Sigmoid colon (tissue), 7 donors: Measurements from ENCODE around the gene MAU2. TPM values are rescaled to one million over a fixed set of nuclear protein-coding genes. Genes with fewer than 3 reads are reported as not detected.

Source experiments
- DNase-seq: peaks from one replicate; pipeline ENCODE4 v3.0.0-alpha.2; 2019
- H3K27ac ChIP-seq, 4 donors: fragments of 200-600 bp; sonication (generic); one replicate each; pipeline ENCODE4 v1.5.1; 2016 to 2019; ENCODE audit warnings: mild to moderate bottlenecking in 1 of 4
- H3K27me3 ChIP-seq, 3 donors: fragments of 200-600 bp; sonication (generic); one replicate each; pipeline ENCODE4 v1.5.1; 2019; ENCODE audit warnings: mild to moderate bottlenecking in 1 of 3
- H3K36me3 ChIP-seq, 4 donors: fragments of 200-600 bp; sonication (generic); one replicate each; pipeline ENCODE4 v1.5.1; 2016 to 2019
- H3K4me1 ChIP-seq, 4 donors: fragments of 200-600 bp; sonication (generic); one replicate each; pipeline ENCODE4 v1.5.1; 2017 to 2019
- H3K4me3 ChIP-seq, 4 donors: fragments of 200-600 bp; sonication (generic); one replicate each; pipeline ENCODE4 v1.5.1; 2017 to 2019; ENCODE audit warnings: mild to moderate bottlenecking in 2 of 4, moderate library complexity in 1 of 4
- H3K9me3 ChIP-seq, 4 donors: fragments of 200-600 bp in 3 of 4; sonication (generic) in 3 of 4; one replicate each; pipeline versions ENCODE4 v1.5.1 to v1.6.1; 2013 to 2019
- EP300 ChIP-seq, 4 donors: sonication (generic); formaldehyde crosslinking; IDR thresholded peaks; one replicate each; pipeline ENCODE4 v1.6.1; 2017; ENCODE audit warnings: antibody characterized with exemption in 4 of 4
- POLR2A ChIP-seq, 2 donors: fragments of 450-650 bp; IDR thresholded peaks; one replicate each; pipeline ENCODE4 v1.6.1; 2016; ENCODE audit warnings: antibody characterized with exemption in 2 of 2, mild to moderate bottlenecking in 2 of 2, moderate library complexity in 2 of 2
- POLR2AphosphoS5 ChIP-seq, 4 donors: sonication (generic); formaldehyde crosslinking; IDR thresholded peaks; one replicate each; pipeline ENCODE4 v1.6.1; 2017; ENCODE audit warnings: antibody characterized with exemption in 4 of 4
- WGBS, 2 donors: extraction: QIAGEN DNeasy Blood & Tissue Kit; methylation state at CpG; one replicate each; pipeline ENCODE4 v1.1.7; 2013; 5-methylcytosine and 5-hydroxymethylcytosine counted together
- intact Hi-C: fragments of 100-400 bp; cut with DNase I; formaldehyde crosslinking; loops from one replicate; pipeline ENCODE4 v1.15.1; 2023
- polyA plus RNA-seq, 3 donors: library from polyadenylated mRNA; stranded (reverse); fragments of 200-250 nt; gene quantifications; one replicate each; pipeline ENCODE4 v1.2.3, GENCODE V29; 2013
- total RNA-seq, 4 donors: library from RNA; depleted of rRNA; stranded (reverse); fragments of >200 nt; gene quantifications; one replicate each; pipeline ENCODE4 v1.1.0, GENCODE V29; 2016
- TF ChIP-seq, protein P1 (sequence below), 4 experiments: fragments of 450-650 bp in 3 of 4; fragments of 200-600 bp in 1 of 4; IDR thresholded peaks; one replicate each; pipeline ENCODE4 v1.5.1; 2016 to 2019; ENCODE audit warnings: antibody characterized with exemption in 4 of 4, mild to moderate bottlenecking in 3 of 4, moderate library complexity in 2 of 4
- donor health status: healthy with polysubstance abuse.
- donor health status: Bipolar disorder and iron deficiency.
- donor health status: healthy.

MAU2 gene
- total and polyA plus RNA-seq, 7 donors: 7.8 to 94.4 (median 33.3) TPM

DNA sequence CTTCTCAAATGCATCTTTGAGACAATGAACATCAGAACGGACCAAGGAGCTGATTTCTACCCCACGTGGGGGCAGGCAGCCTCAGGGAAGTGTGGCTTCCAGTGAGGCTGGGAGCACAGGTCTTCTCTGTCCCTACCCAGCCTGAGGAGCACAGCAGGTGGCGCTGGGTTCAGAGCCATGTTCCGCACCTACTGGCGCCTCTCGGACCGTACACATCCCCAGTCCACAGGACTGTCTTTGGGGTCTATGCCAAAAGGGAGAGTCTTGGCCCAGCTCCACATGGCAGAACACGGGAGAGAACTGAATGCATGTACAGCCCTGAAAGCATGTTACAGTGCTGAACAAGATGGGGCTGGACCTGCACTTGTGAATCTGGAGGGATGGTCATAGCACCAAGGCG lies 22.9 kb upstream of the MAU2 start:
- intact Hi-C loops: no loop called here
- H3K4me3 ChIP-seq: no peak overlapping the region
- DNase-seq: no peak
- no peak overlapping the region for H3K27ac ChIP-seq
- no peaks in the 10 kb centered on the region for H3K27me3 ChIP-seq
- peaks cover 0 to 1% (median 0%) of the 10 kb centered on the region in 4 donors for H3K9me3 ChIP-seq
- TF ChIP-seq, protein P1, sequence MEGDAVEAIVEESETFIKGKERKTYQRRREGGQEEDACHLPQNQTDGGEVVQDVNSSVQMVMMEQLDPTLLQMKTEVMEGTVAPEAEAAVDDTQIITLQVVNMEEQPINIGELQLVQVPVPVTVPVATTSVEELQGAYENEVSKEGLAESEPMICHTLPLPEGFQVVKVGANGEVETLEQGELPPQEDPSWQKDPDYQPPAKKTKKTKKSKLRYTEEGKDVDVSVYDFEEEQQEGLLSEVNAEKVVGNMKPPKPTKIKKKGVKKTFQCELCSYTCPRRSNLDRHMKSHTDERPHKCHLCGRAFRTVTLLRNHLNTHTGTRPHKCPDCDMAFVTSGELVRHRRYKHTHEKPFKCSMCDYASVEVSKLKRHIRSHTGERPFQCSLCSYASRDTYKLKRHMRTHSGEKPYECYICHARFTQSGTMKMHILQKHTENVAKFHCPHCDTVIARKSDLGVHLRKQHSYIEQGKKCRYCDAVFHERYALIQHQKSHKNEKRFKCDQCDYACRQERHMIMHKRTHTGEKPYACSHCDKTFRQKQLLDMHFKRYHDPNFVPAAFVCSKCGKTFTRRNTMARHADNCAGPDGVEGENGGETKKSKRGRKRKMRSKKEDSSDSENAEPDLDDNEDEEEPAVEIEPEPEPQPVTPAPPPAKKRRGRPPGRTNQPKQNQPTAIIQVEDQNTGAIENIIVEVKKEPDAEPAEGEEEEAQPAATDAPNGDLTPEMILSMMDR (IDR thresholded peaks at IDR 0.05): no peak
- H3K36me3 ChIP-seq: peaks cover 16 to 70% (median 28%) of the 10 kb centered on the region in 4 donors
- H3K4me1 ChIP-seq: no peaks in the 10 kb centered on the region
- WGBS, 2 donors: 86% methylated on average over 9 of the region's 9 CpGs

DNA sequence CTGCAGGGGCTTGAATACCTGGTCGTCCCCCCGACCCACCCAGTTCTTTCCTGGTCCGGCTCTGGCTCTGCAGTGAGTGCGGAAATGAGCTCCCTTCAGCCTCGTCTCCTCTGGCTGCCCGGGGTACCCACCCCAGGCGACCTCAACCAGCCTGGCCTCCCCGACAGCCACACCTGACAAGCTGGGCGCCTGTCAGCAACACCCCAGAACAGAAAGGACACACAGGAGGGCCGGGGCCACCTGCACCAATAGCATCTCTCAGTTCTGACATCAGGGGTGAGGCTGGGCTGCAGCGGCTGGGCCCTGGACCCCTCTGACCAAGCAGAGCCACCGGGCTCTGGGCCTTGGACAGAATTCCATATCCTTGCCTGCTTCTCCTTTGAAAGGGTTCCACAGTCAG lies 20.0 kb upstream of the MAU2 start:
- no peak overlapping the region for H3K4me3 ChIP-seq
- DNase-seq: no peak
- no peaks in the 10 kb centered on the region for H3K9me3 ChIP-seq
- peaks cover 23 to 71% (median 37%) of the 10 kb centered on the region in 4 donors for H3K36me3 ChIP-seq
- H3K4me1 ChIP-seq: no peaks in the 10 kb centered on the region
- TF ChIP-seq POLR2A (IDR thresholded peaks at IDR 0.05) (no peak), EP300 (IDR thresholded peaks at IDR 0.05) (no peak), POLR2AphosphoS5 (IDR thresholded peaks at IDR 0.05) (no peak)
- TF ChIP-seq, protein P1 (IDR thresholded peaks at IDR 0.05): no peak
- 97% methylated on average over 12 of the region's 12 CpGs for WGBS, 2 donors
- no peaks in the 10 kb centered on the region for H3K27me3 ChIP-seq
- intact Hi-C loops: no loop called here
- no peak overlapping the region for H3K27ac ChIP-seq

DNA sequence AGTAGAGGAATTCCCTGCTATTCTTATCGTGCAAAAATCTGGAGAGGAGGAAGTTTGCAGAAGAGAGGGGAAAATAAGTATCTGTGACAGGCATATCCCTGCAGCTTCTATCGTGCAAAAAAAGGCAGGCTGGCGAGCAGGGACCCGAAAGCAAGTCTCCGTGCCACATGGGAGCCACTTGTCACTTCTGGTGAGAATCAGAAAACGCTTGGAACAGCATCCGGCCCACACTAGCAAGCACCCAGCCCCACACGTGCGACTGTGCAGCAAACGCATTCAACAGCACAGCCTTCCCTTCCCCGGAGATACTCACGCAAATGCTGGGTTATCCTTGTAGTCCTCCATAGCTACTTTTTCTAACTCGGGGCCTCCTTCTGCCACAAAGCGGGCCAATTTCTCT lies 17.2 kb upstream of the MAU2 start:
- 95 to 96% methylated on average over 14 of the region's 14 CpGs for WGBS, 2 donors
- H3K27me3 ChIP-seq: no peaks in the 10 kb centered on the region
- H3K27ac ChIP-seq: no peak overlapping the region
- no peak for DNase-seq
- intact Hi-C loops: no loop called here
- H3K4me1 ChIP-seq: no peaks in the 10 kb centered on the region
- peaks cover 34 to 84% (median 53%) of the 10 kb centered on the region in 4 donors for H3K36me3 ChIP-seq
- no peak overlapping the region for H3K4me3 ChIP-seq
- H3K9me3 ChIP-seq: no peaks in the 10 kb centered on the region
- no peak for TF ChIP-seq POLR2AphosphoS5 (IDR thresholded peaks at IDR 0.05)
- TF ChIP-seq EP300 (IDR thresholded peaks at IDR 0.05): no peak
- TF ChIP-seq POLR2A (IDR thresholded peaks at IDR 0.05): no peak
- TF ChIP-seq, protein P1 (IDR thresholded peaks at IDR 0.05): no peak

DNA sequence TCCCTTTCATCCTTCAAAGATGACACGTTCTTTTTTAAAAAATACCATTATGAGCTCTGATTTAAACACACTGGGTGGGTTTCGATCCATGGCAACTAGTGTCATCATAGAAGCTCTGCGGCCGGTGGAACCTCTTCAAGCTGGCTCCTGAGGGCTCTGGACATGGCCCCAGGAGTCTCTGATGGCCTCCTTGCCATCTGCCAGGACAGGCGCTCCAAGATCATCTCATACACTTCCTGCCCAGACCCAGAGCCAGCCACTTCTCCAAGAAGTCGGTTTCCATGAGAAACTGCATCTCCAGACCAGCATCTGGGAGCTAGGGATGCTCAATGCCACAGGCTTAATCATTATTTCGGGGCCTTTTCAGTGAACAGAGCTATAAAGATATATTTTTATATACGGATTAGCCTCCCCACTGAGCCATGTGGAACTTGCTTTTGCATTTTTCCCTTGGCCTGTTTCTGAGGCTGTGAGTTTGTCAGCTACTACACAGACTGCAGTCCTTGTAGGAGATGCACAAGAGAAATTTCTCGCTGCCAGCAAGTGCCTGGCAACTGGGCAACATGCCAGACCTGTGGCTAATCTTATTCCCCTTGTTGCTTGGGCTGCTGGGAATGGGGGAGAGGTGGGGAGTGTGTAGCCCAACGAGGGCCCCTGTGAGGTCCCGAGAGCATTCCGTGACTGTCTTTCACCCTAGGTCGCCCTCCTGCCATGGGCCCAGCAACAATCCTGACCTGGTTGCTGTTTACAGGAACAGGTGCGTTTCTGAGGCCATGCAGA lies 16.3 kb upstream of the MAU2 start:
- Histone ChIP-seq H3K4me1 (no peaks in the 10 kb centered on the region), H3K4me3 (no peak overlapping the region), H3K27ac (no peak overlapping the region), H3K36me3 (peaks cover 37 to 94% (median 59%) of the 10 kb centered on the region in 4 donors), H3K27me3 (no peaks in the 10 kb centered on the region), H3K9me3 (no peaks in the 10 kb centered on the region)
- intact Hi-C loops: no loop called here
- no peak for DNase-seq
- TF ChIP-seq POLR2A (IDR thresholded peaks at IDR 0.05) (no peak), POLR2AphosphoS5 (IDR thresholded peaks at IDR 0.05) (no peak), EP300 (IDR thresholded peaks at IDR 0.05) (no peak)
- TF ChIP-seq, protein P1 (IDR thresholded peaks at IDR 0.05): no peak
- WGBS, 2 donors: 94 to 95% methylated on average over 14 of the region's 14 CpGs

DNA sequence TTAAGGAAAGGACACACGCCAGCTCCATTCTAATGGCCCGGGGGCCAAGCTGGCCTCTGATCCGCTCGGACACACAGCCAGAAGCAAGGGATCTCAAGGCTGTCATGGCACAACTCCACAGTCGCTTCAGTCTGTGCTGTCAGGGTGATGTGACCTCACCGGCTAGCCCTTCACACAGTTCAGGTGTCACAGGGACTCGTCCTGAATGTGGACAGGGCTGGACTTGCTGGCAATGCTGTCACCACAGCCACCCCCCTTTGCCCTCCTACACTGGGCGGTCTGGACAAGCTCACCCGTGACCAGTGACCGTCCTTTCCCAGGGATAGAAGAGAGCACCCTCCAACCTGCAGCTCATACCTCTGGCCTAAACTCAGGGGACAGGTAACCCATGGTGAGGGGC lies 15.6 kb upstream of the MAU2 start:
- H3K36me3 ChIP-seq: peaks cover 37 to 100% (median 60%) of the 10 kb centered on the region in 4 donors
- H3K27me3 ChIP-seq: no peaks in the 10 kb centered on the region
- 96% methylated on average over 10 of the region's 10 CpGs for WGBS, 2 donors
- no peaks in the 10 kb centered on the region for H3K9me3 ChIP-seq
- H3K4me1 ChIP-seq: no peaks in the 10 kb centered on the region
- intact Hi-C loops: no loop called here
- no peak overlapping the region for H3K27ac ChIP-seq
- no peak for DNase-seq
- H3K4me3 ChIP-seq: no peak overlapping the region
- TF ChIP-seq POLR2AphosphoS5 (IDR thresholded peaks at IDR 0.05) (no peak), EP300 (IDR thresholded peaks at IDR 0.05) (no peak), POLR2A (IDR thresholded peaks at IDR 0.05) (no peak)
- TF ChIP-seq, protein P1 (IDR thresholded peaks at IDR 0.05): no peak
